H4 (cell line): ENCODE results near the gene SREBF1. TPM values are rescaled to one million over a fixed set of nuclear protein-coding genes. Genes with fewer than 3 reads are reported as not detected.

ENCODE experiments used
- DNase-seq: peaks from one replicate; pipeline ENCODE4 v3.0.0-alpha.2; 2015; ENCODE audit warnings: low spot score
- total RNA-seq: library from RNA; depleted of rRNA; stranded (reverse); fragments of >200 nt; shearing (Covaris generic); gene quantifications from 2 replicates; pipeline ENCODE4 v1.2.3, GENCODE V29; 2014; rRNA removed

The SREBF1 gene
- total RNA-seq, 1 experiment from 2014 or later, result 65.8 TPM

GRCh38 chr17:17763136-17763535 lies 73.7 kb downstream of the SREBF1 start:
- no peak for DNase-seq

GRCh38 chr17:17762744-17763105 lies 74.1 kb downstream of the SREBF1 start:
- DNase-seq, result no peak

Other genes with a start within 250 kb of the SREBF1 start
- 51.5 and 57.2 TPM in 2 replicates for gene PEMT, start 245.3 kb downstream of the SREBF1 start, total RNA-seq
- gene RAI1, start 155.5 kb downstream of the SREBF1 start, total RNA-seq, result 2.4 and 3.6 TPM in 2 replicates
- 13.2 and 13.4 TPM in 2 replicates for gene TOM1L2, start 135.4 kb upstream of the SREBF1 start, total RNA-seq
- gene DRC3, start 135.9 kb upstream of the SREBF1 start, total RNA-seq, result 1.4 TPM in 1 of 2 replicates, not detected in the other
- gene ATPAF2, start 202.2 kb upstream of the SREBF1 start, total RNA-seq, result 8.6 and 13.8 TPM in 2 replicates
- gene GID4, start 202.4 kb upstream of the SREBF1 start, total RNA-seq, result 4.1 and 6.0 TPM in 2 replicates